GM19099 (cell line): ENCODE results near the gene ZFPM1.

Experiments
- POLR2A ChIP-seq: IDR thresholded peaks from 3 replicates; pipeline ENCODE4 v1.6.1; 2011; ENCODE audit warnings: low read depth; ENCODE audit not compliant: insufficient read length; ENCODE audit errors: extremely low read depth

The ZFPM1 gene

GRCh38 chr16:88449267-88449561 is 3.9 kb upstream of the ZFPM1 start:
- TF ChIP-seq POLR2A: no peak

- TF ChIP-seq POLR2A: no peak
Measured at GRCh38 chr16:88451586-88452481, 1.2 kb upstream of the ZFPM1 start.

GRCh38 chr16:88452482-88453216 is 431 bp upstream of the ZFPM1 start:
- TF ChIP-seq POLR2A: no peak

- TF ChIP-seq POLR2A: no peak
Measured at GRCh38 chr16:88453611-88454522, 787 bp downstream of the ZFPM1 start.

GRCh38 chr16:88454523-88454947 is 1.5 kb downstream of the ZFPM1 start:
- TF ChIP-seq POLR2A: no peak

- peak; percentile 41 for TF ChIP-seq POLR2A
Measured at GRCh38 chr16:88455610-88456355, 2.7 kb downstream of the ZFPM1 start.

- TF ChIP-seq POLR2A: no peak
Measured at GRCh38 chr16:88456356-88457292, 3.5 kb downstream of the ZFPM1 start.

- TF ChIP-seq POLR2A: no peak
Measured at GRCh38 chr16:88458039-88458772, 5.1 kb downstream of the ZFPM1 start.

GRCh38 chr16:88458773-88459235 is 5.7 kb downstream of the ZFPM1 start:
- TF ChIP-seq POLR2A: no peak

GRCh38 chr16:88459366-88460073 is 6.4 kb downstream of the ZFPM1 start:
- TF ChIP-seq POLR2A: no peak

- TF ChIP-seq POLR2A: no peak
Measured at GRCh38 chr16:88460496-88461330, 7.6 kb downstream of the ZFPM1 start.
